GM19043 (cell line): ENCODE results near the gene DEDD.

Experiments used
- ATAC-seq: cut with Tn5 transposase; IDR thresholded peaks from one replicate; pipeline ENCODE4 v1.9.1; 2021; ENCODE audit warnings: low read depth; ENCODE audit not compliant: unreplicated experiment

DEDD gene

GRCh38 chr1:161079436-161080110 is 52.9 kb downstream of the DEDD start:
- no peak for ATAC-seq

- no peak for ATAC-seq
Measured at GRCh38 chr1:161077426-161077825, 55.0 kb downstream of the DEDD start.

GRCh38 chr1:161076410-161076809 is 56.1 kb downstream of the DEDD start:
- ATAC-seq: no peak

GRCh38 chr1:161074676-161075368 is 57.6 kb downstream of the DEDD start:
- no peak for ATAC-seq

- no peak for ATAC-seq
Measured at GRCh38 chr1:161073474-161074121, 58.9 kb downstream of the DEDD start.

GRCh38 chr1:161072751-161073449 is 59.6 kb downstream of the DEDD start:
- ATAC-seq: no peak

GRCh38 chr1:161071886-161072371 is 60.5 kb downstream of the DEDD start:
- ATAC-seq: no peak
